Ammon's horn (tissue), 1 donor: Measurements from ENCODE around the gene LRP4.
A peak's percentile ranks its signal among the peaks of the same experiment; 100 is the strongest.

ENCODE experiments used
- DNase-seq: peaks from one replicate; pipeline ENCODE4 v3.0.0-alpha.2; 2016; ENCODE audit warnings: low spot score

LRP4 gene

GRCh38 chr11:46845740-46846509 is 72.4 kb downstream of the LRP4 start, which contains the start of gene CKAP5:
TSS of gene CKAP5 (minus strand) at chr11:46846280. CDS start at chr11:46821231, 25,049 bp downstream.
- peak; percentile 95 for DNase-seq

GRCh38 chr11:46845440-46845739 is 73.0 kb downstream of the LRP4 start:
- no peak for DNase-seq

- DNase-seq, result no peak
Measured at GRCh38 chr11:46840116-46840515, 78.2 kb downstream of the LRP4 start.

- DNase-seq, result no peak
Measured at GRCh38 chr11:46838501-46838900, 79.8 kb downstream of the LRP4 start.

GRCh38 chr11:46837860-46838259 is 80.5 kb downstream of the LRP4 start:
- no peak for DNase-seq

GRCh38 chr11:46836870-46837269 is 81.5 kb downstream of the LRP4 start:
- DNase-seq, result no peak

GRCh38 chr11:46836431-46836830 is 81.9 kb downstream of the LRP4 start:
- no peak for DNase-seq

- no peak for DNase-seq
Measured at GRCh38 chr11:46835897-46836296, 82.5 kb downstream of the LRP4 start.

- DNase-seq, result no peak
Measured at GRCh38 chr11:46834821-46835220, 83.5 kb downstream of the LRP4 start.

- no peak for DNase-seq
Measured at GRCh38 chr11:46832511-46833214, 85.7 kb downstream of the LRP4 start.

GRCh38 chr11:46827995-46828394 is 90.4 kb downstream of the LRP4 start:
- no peak for DNase-seq

GRCh38 chr11:46826310-46827044 is 91.9 kb downstream of the LRP4 start:
- peak; percentile 92 for DNase-seq

- peak; percentile 21 for DNase-seq
Measured at GRCh38 chr11:46808799-46809431, 109.4 kb downstream of the LRP4 start.
